ENCODE data around the gene CTNNA3.

GRCh38 chr10:67648613-67649229 is 47.3 kb downstream of the CTNNA3 start:
- TF ChIP-seq CTCF (IDR thresholded peaks at IDR 0.05) (no peak), POLR2A (IDR thresholded peaks at IDR 0.05) (no peak)
